AG09319 (cell line): Measurements from ENCODE around the gene CD300A.

Experiments used
- DNase-seq: peaks from one replicate; pipeline ENCODE4 v3.0.0-alpha.2; 2010; ENCODE audit warnings: low read depth; ENCODE audit errors: extremely low read depth
- TF ChIP-seq, protein P1 (sequence below): IDR thresholded peaks from 2 replicates; pipeline ENCODE4 v1.5.1; 2011; ENCODE audit warnings: low read depth, mild to moderate bottlenecking, inconsistent platforms, low read length, moderate library complexity

Gene CD300A

GRCh38 chr17:74464730-74465377 is 1.6 kb upstream of the CD300A start:
- no peak for DNase-seq
- TF ChIP-seq, protein P1, sequence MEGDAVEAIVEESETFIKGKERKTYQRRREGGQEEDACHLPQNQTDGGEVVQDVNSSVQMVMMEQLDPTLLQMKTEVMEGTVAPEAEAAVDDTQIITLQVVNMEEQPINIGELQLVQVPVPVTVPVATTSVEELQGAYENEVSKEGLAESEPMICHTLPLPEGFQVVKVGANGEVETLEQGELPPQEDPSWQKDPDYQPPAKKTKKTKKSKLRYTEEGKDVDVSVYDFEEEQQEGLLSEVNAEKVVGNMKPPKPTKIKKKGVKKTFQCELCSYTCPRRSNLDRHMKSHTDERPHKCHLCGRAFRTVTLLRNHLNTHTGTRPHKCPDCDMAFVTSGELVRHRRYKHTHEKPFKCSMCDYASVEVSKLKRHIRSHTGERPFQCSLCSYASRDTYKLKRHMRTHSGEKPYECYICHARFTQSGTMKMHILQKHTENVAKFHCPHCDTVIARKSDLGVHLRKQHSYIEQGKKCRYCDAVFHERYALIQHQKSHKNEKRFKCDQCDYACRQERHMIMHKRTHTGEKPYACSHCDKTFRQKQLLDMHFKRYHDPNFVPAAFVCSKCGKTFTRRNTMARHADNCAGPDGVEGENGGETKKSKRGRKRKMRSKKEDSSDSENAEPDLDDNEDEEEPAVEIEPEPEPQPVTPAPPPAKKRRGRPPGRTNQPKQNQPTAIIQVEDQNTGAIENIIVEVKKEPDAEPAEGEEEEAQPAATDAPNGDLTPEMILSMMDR = no peak

- DNase-seq = no peak
- TF ChIP-seq, protein P1 = no peak
Measured at GRCh38 chr17:74465378-74466110, 890 bp upstream of the CD300A start.

DNA sequence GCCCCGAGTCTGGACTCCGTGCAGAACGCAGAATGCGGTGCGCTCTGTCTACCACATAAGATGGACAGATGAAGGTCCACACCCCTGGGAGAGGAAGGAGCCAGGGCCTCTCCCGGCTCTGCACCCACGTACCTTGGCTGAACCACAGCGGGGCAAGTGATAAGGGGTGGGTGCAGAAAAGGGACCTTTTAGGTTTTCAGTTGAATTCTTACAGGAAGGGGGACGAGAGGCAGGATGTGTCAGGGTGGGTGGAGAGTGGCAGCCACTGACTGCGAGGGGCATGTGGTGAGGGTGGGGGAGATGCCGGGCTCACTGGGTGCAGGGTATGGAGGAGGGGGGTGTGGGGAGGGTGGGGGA is 372 bp downstream of the CD300A start:
- TF ChIP-seq, protein P1 = no peak

GRCh38 chr17:74467221-74467951 is 952 bp downstream of the CD300A start:
- TF ChIP-seq, protein P1 = no peak
- DNase-seq = no peak

More for the DNA sequence above, 372 bp downstream of the CD300A start:
- DNase-seq = no peak

- DNase-seq = no peak
- TF ChIP-seq, protein P1 = no peak
Measured at GRCh38 chr17:74471341-74471740, 4.9 kb downstream of the CD300A start.

DNA sequence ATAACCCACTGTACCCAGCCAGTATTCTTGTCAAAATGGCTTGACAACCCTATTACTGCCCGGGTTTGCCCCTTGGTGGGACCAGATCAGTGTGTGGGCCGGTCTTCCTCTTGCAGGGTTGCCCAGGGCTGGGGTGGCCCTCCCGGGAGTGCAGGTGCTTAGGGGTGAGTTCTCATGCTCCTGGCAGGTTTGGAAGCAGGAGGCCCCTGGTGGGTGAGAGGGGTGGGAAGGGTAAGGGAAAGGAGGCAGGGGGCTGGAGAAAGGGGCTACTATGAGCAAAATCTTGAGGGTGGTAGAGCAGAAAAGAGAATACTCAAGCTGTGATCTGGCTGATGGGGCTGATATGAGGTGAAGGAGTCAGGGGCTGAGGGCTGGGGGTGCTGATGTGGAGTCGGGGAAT is 6.5 kb downstream of the CD300A start:
- TF ChIP-seq, protein P1 = no peak
- no peak for DNase-seq

GRCh38 chr17:74473294-74473693 is 6.9 kb downstream of the CD300A start:
- no peak for DNase-seq
- TF ChIP-seq, protein P1 = no peak
